ENCODE results near the gene EBI3. TPM values are rescaled to one million over a fixed set of nuclear protein-coding genes. Genes with fewer than 3 reads are reported as not detected.

The EBI3 gene
- 3.0 TPM for total RNA-seq (2021; ENCODE audit: unreplicated experiment)
- 5.4 TPM for polyA plus RNA-seq (2012; ENCODE audit: insufficient read length)
- percentile 27 among the genes with signal in this experiment for Bru-seq, nascent RNA
- BruChase-seq, experiment 1, labeled RNA remaining after a 2-hour chase, result percentile 23 among the genes with signal in this experiment
- BruChase-seq, experiment 2, labeled RNA remaining after a 6-hour chase, result percentile 35 among the genes with signal in this experiment
- long read RNA-seq, transcript EBI3-201 (5 exons, 1,186 nt), result major isoform, 5 of 6 reads
- long read RNA-seq, partial matches to known transcripts, result 1 of 6 reads
- long read RNA-seq, other reads (novel, unspliced or antisense), result 0 of 6 reads

DNA sequence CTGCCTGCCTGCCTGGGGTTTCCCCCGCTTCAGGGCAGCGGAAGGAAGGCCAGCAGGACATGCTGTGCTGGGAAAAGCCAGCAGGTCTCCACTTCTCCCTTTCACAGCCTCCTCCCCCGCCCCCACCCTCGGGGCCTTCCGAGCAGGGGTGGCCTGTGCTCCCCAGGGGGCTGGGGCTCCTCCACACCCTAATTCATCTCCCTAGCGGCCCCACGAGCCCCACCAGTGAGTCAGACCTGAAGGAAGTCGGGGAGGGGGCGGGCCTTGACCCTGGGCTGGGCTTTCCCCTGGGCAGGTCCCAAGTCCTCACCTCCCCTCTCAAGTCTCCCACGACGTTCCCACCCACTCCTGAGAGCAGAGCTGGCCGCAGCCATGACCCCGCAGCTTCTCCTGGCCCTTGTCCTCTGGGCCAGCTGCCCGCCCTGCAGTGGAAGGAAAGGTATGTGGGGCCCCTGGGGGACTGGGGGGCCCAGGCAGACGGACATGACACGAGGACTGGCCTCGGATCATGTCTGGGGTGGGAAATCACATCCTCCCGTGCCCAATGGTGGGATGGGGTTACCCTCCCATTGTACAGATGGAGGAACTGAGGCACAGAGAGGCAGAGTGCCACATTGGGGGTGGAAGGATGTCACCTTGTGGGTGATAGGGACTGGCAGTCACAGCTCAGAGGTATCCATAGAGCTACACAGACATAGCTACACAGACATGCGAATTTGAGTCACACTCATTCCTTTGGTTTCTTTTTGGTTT lies at the start of gene EBI3:
EBI3 (plus strand) TSS at position 345 of the 753 bp plus-strand sequence; CDS start at position 373, 28 bp downstream.
- BruUV-seq (replicated peaks), result no TSS peak
- ChIA-PET CTCF (no interaction called here), POLR2A (no interaction called here)
- peak; percentile 75 for ATAC-seq
- Histone ChIP-seq H3K27ac (ENCODE audit: low read length) (0 out of 2 replicates have a peak within 1 kb of the TSS, but pooled peaks have one; percentile 12), H3K9me3 (ENCODE audit: control insufficient read depth, insufficient read depth, low read depth, low read length) (no peaks in the 10 kb centered on the region), H3K4me1 (ENCODE audit: control insufficient read depth, insufficient read depth, low read length) (no peaks in the 10 kb centered on the region; the same call in 1 of the 2 replicates), H3K4me3 (ENCODE audit: low read depth in 2 of 2, low read length in 2 of 2) (peak within 1 kb of the TSS in 1 of 2 experiments; percentile 20; a peak in 1 of 4 replicates), H3K36me3 (ENCODE audit: control insufficient read depth, insufficient read depth, low read length) (no peaks in the 10 kb centered on the region), H3K27me3 (ENCODE audit: control insufficient read depth, insufficient read depth, low read length) (no peaks in the 10 kb centered on the region; the same call in 1 of the 2 replicates)
- TF ChIP-seq POLR2AphosphoS5 (IDR thresholded peaks at IDR 0.05; ENCODE audit: low read depth, low read length) (no peak), TCF7L2 (IDR thresholded peaks at IDR 0.05; ENCODE audit: low read depth, low read length) (no peak), SIN3A (IDR thresholded peaks at IDR 0.05; ENCODE audit: borderline replicate concordance, insufficient read depth, low read depth, low read length) (no peak)
- TF ChIP-seq, protein P1, sequence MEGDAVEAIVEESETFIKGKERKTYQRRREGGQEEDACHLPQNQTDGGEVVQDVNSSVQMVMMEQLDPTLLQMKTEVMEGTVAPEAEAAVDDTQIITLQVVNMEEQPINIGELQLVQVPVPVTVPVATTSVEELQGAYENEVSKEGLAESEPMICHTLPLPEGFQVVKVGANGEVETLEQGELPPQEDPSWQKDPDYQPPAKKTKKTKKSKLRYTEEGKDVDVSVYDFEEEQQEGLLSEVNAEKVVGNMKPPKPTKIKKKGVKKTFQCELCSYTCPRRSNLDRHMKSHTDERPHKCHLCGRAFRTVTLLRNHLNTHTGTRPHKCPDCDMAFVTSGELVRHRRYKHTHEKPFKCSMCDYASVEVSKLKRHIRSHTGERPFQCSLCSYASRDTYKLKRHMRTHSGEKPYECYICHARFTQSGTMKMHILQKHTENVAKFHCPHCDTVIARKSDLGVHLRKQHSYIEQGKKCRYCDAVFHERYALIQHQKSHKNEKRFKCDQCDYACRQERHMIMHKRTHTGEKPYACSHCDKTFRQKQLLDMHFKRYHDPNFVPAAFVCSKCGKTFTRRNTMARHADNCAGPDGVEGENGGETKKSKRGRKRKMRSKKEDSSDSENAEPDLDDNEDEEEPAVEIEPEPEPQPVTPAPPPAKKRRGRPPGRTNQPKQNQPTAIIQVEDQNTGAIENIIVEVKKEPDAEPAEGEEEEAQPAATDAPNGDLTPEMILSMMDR (IDR thresholded peaks at IDR 0.05), result no peak
- TF ChIP-seq, protein P2, sequence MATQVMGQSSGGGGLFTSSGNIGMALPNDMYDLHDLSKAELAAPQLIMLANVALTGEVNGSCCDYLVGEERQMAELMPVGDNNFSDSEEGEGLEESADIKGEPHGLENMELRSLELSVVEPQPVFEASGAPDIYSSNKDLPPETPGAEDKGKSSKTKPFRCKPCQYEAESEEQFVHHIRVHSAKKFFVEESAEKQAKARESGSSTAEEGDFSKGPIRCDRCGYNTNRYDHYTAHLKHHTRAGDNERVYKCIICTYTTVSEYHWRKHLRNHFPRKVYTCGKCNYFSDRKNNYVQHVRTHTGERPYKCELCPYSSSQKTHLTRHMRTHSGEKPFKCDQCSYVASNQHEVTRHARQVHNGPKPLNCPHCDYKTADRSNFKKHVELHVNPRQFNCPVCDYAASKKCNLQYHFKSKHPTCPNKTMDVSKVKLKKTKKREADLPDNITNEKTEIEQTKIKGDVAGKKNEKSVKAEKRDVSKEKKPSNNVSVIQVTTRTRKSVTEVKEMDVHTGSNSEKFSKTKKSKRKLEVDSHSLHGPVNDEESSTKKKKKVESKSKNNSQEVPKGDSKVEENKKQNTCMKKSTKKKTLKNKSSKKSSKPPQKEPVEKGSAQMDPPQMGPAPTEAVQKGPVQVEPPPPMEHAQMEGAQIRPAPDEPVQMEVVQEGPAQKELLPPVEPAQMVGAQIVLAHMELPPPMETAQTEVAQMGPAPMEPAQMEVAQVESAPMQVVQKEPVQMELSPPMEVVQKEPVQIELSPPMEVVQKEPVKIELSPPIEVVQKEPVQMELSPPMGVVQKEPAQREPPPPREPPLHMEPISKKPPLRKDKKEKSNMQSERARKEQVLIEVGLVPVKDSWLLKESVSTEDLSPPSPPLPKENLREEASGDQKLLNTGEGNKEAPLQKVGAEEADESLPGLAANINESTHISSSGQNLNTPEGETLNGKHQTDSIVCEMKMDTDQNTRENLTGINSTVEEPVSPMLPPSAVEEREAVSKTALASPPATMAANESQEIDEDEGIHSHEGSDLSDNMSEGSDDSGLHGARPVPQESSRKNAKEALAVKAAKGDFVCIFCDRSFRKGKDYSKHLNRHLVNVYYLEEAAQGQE (IDR thresholded peaks at IDR 0.05; ENCODE audit: insufficient read depth in 1 of 2, low read depth in 2 of 2, low read length in 1 of 2), result no peak
- DNase-seq (ENCODE audit: low read depth, low spot score), result no peak
- intact Hi-C loops (cut with micrococcal nuclease; ENCODE audit: unreplicated experiment), result no loop called here
- in situ Hi-C loops (cut with HindIII; ENCODE audit: low pct_unique_long_range_greater_than_20kb, low sequenced_read_pairs), result no loop called here

DNA sequence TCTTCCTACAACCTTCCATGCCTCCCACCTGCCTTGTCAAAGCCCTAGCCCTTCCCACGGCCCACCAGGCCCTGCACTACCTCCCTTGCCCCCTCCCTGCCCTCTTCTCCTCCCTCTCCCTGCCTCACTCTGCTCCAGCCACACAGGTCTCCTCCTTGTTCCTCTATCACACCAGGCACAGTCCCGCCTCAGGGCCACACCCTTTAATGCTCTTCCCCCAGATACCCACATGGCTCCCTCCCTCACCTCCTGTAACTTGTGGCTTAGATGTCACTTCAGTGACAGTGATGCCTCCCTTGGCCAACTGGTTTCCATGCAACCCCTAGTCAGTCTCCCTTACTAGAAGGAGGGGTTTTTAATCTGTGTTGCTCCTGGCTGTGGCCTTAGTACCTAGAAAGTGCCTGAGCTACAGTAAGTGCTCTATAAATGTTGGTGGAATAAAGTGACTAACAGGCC lies 48.2 kb upstream of the EBI3 start:
- Histone ChIP-seq H3K4me3 (ENCODE audit: low read depth in 2 of 2, low read length in 2 of 2) (peak overlapping the region in 1 of 2 experiments; percentile 70; a peak in 2 of 4 replicates), H3K27ac (ENCODE audit: low read length) (no peak overlapping the region), H3K4me1 (ENCODE audit: control insufficient read depth, insufficient read depth, low read length) (no peaks in the 10 kb centered on the region; the same call in none of the 2 replicates), H3K36me3 (ENCODE audit: control insufficient read depth, insufficient read depth, low read length) (peaks cover 3% of the 10 kb centered on the region; the same call in 1 of the 2 replicates), H3K9me3 (ENCODE audit: control insufficient read depth, insufficient read depth, low read depth, low read length) (no peaks in the 10 kb centered on the region), H3K27me3 (ENCODE audit: control insufficient read depth, insufficient read depth, low read length) (no peaks in the 10 kb centered on the region)
- no TSS peak for BruUV-seq (replicated peaks)
- ChIA-PET POLR2A (no interaction called here), CTCF (interaction anchor here (0.6 kb wide), 1 partner anchor 979 kb away, joined by 3 read pairs; no protein-coding TSS in a partner anchor)
- ATAC-seq (no peak), DNase-seq (ENCODE audit: low read depth, low spot score) (no peak)
- in situ Hi-C loops (cut with HindIII; ENCODE audit: low pct_unique_long_range_greater_than_20kb, low sequenced_read_pairs), result no loop called here
- intact Hi-C loops (cut with micrococcal nuclease; ENCODE audit: unreplicated experiment), result no loop called here
- TF ChIP-seq POLR2AphosphoS5 (IDR thresholded peaks at IDR 0.05; ENCODE audit: low read depth, low read length) (no peak), SIN3A (IDR thresholded peaks at IDR 0.05; ENCODE audit: borderline replicate concordance, insufficient read depth, low read depth, low read length) (no peak), TCF7L2 (IDR thresholded peaks at IDR 0.05; ENCODE audit: low read depth, low read length) (no peak)
- TF ChIP-seq, protein P2 (IDR thresholded peaks at IDR 0.05; ENCODE audit: insufficient read depth in 1 of 2, low read depth in 2 of 2, low read length in 1 of 2), result no peak
- TF ChIP-seq, protein P1 (IDR thresholded peaks at IDR 0.05), result no peak

Data from Panc1 (cell line).